Ovary (tissue), 9 donors: ENCODE measurements around the gene EIF1B. TPM values are rescaled to one million over a fixed set of nuclear protein-coding genes. Genes with fewer than 3 reads are reported as not detected.

Experiments
- DNase-seq, 5 donors: peaks; one replicate each; pipeline ENCODE4 v3.0.0-alpha.2; 2019 to 2020
- H3K27ac ChIP-seq, 2 donors: fragments of 200-600 bp; one replicate each; pipeline versions ENCODE4 v1.5.1 to v1.8.0; 2019 to 2022
- H3K27me3 ChIP-seq: fragments of 200-600 bp; one replicate; pipeline ENCODE4 v1.8.0; 2022
- H3K36me3 ChIP-seq: fragments of 200-600 bp; sonication (generic); one replicate; pipeline ENCODE4 v1.5.1; 2019
- H3K4me1 ChIP-seq: one replicate; pipeline ENCODE4 v1.8.1; 2013; ENCODE audit warnings: mild to moderate bottlenecking, moderate library complexity; ENCODE audit not compliant: insufficient read depth
- H3K4me3 ChIP-seq: fragments of 200-600 bp; sonication (generic); one replicate; pipeline ENCODE4 v1.5.1; 2017
- H3K9me3 ChIP-seq, 2 donors: fragments of 200-600 bp in 1 of 2; sonication (generic) in 1 of 2; one replicate each; pipeline versions ENCODE4 v1.5.1 to v1.8.1; 2013 to 2019; ENCODE audit warnings: mild to moderate bottlenecking in 1 of 2, moderate library complexity in 1 of 2
- EP300 ChIP-seq: sonication (generic); formaldehyde crosslinking; IDR thresholded peaks from one replicate; pipeline ENCODE4 v1.6.1; 2017; ENCODE audit warnings: antibody characterized with exemption
- POLR2A ChIP-seq: fragments of 450-650 bp; IDR thresholded peaks from one replicate; pipeline ENCODE4 v1.6.1; 2017; ENCODE audit warnings: antibody characterized with exemption, mild to moderate bottlenecking, moderate library complexity
- WGBS, 3 donors: extraction: QIAGEN DNeasy Blood & Tissue Kit in 1 of 3; methylation state at CpG; one replicate each; pipeline versions ENCODE4 v1.1.5 to v1.1.7; 2013 to 2017; 5-methylcytosine and 5-hydroxymethylcytosine counted together
- intact Hi-C, 4 donors: fragments of 100-400 bp; cut with DNase I; formaldehyde crosslinking; loops; one replicate each; pipeline versions ENCODE4 v1.11.0 to v1.15.1; 2022 to 2023
- polyA plus RNA-seq, 2 donors: library from polyadenylated mRNA; stranded (reverse); fragments of 200-250 nt in 1 of 2; fragments of 350-450 nt in 1 of 2; fragmentation: Illumina TruSeq in 1 of 2; extraction: RNeasy Lipid Tissue Mini Kit (QIAGEN cat#74804) in 1 of 2; gene quantifications; one replicate each; pipeline ENCODE4 v1.2.3, GENCODE V29; 2013 to 2014
- total RNA-seq, 7 donors: library from RNA; depleted of rRNA in 2 of 7; stranded (reverse); fragments of >200 nt in 2 of 7; fragmentation: NEBNext Ultra II Directional in 3 of 7; extraction: Animal tissue kit (Norgen Biotek cat#: 25700) in 3 of 7; gene quantifications; one replicate each; pipeline versions ENCODE4 v1.1.0 to v1.2.4, GENCODE V29; 2016 to 2023
- TF ChIP-seq, protein P1 (sequence below), 3 donors: fragments of 450-650 bp in 2 of 3; fragments of 200-600 bp in 1 of 3; IDR thresholded peaks; one replicate each; pipeline versions ENCODE4 v1.5.1 to v1.8.0; 2016 to 2022; ENCODE audit warnings: antibody characterized with exemption in 3 of 3, mild to moderate bottlenecking in 1 of 3
- donor health status: DM: no; HTN: no; CAD: no; lungs with moderate emphysema.
- donor health status: DM: no; HTN: no; CAD: no.
- donor health status: Bipolar disorder and iron deficiency.
- donor health status: DM: yes; HTN: yes; CAD: no.
- donor health status: DM: no; HTN: no; CAD: no.
- donor health status: DM: yes; HTN: yes; CAD: no.

Gene EIF1B
- total and polyA plus RNA-seq, 9 donors = 30.4 to 156 (median 82.1) TPM

DNA sequence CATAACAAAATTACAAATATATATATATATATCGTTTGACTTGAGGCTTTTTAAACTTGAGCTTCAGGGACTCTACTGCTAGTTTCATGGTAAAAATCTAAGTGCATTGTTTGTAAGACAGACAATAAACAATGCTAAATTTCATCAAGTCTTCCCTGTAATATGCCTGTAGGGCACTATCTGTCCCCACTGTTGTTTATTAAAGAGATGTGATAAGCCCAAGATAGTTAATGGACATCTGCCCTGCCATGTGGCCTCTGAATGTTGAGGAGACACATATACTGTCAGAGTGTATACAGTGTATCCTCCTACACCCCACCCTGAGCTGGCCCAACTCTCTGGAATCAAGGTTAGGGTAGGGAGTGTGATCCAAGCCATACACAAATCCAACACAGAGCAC lies 15.1 kb upstream of the EIF1B start:
- Histone ChIP-seq H3K4me3 (no peak overlapping the region), H3K36me3 (no peaks in the 10 kb centered on the region), H3K27ac (no peak overlapping the region), H3K4me1 (no peaks in the 10 kb centered on the region), H3K9me3 (no peaks in the 10 kb centered on the region), H3K27me3 (no peaks in the 10 kb centered on the region)
- no peak for DNase-seq
- intact Hi-C loops = no loop called here
- TF ChIP-seq POLR2A (no peak), EP300 (no peak)
- TF ChIP-seq, protein P1, sequence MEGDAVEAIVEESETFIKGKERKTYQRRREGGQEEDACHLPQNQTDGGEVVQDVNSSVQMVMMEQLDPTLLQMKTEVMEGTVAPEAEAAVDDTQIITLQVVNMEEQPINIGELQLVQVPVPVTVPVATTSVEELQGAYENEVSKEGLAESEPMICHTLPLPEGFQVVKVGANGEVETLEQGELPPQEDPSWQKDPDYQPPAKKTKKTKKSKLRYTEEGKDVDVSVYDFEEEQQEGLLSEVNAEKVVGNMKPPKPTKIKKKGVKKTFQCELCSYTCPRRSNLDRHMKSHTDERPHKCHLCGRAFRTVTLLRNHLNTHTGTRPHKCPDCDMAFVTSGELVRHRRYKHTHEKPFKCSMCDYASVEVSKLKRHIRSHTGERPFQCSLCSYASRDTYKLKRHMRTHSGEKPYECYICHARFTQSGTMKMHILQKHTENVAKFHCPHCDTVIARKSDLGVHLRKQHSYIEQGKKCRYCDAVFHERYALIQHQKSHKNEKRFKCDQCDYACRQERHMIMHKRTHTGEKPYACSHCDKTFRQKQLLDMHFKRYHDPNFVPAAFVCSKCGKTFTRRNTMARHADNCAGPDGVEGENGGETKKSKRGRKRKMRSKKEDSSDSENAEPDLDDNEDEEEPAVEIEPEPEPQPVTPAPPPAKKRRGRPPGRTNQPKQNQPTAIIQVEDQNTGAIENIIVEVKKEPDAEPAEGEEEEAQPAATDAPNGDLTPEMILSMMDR (IDR thresholded peaks at IDR 0.05) = no peak
- 93 to 94% (median 94%) methylated on average over 1 of the region's 1 CpG for WGBS, 3 donors

DNA sequence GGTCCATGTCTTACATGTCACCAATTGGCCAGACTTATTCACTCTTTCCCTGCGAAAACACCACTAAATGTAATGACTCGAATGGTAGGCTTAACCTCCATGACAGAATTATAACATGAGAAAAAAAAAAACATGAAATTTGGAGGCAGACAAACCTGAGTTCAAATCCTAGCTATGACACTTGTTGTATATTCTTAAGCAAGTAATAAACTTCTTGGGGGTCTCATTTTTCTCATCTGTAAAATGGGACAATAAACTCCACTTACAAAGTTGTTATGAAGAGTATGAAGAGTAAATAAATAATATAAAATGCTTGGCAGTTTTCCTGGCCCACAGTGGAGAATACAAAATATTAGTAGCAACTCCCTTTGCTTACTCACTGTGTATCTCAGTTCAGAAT lies 11.4 kb upstream of the EIF1B start:
- no peak for DNase-seq
- Histone ChIP-seq H3K4me1 (peaks cover 2% of the 10 kb centered on the region), H3K27ac (no peak overlapping the region), H3K27me3 (no peaks in the 10 kb centered on the region), H3K9me3 (no peaks in the 10 kb centered on the region), H3K4me3 (no peak overlapping the region), H3K36me3 (no peaks in the 10 kb centered on the region)
- WGBS, 3 donors = 96 to 99% (median 96%) methylated on average over 2 of the region's 2 CpGs
- intact Hi-C loops = no loop called here
- TF ChIP-seq EP300 (no peak), POLR2A (no peak)
- TF ChIP-seq, protein P1 (IDR thresholded peaks at IDR 0.05) = no peak

DNA sequence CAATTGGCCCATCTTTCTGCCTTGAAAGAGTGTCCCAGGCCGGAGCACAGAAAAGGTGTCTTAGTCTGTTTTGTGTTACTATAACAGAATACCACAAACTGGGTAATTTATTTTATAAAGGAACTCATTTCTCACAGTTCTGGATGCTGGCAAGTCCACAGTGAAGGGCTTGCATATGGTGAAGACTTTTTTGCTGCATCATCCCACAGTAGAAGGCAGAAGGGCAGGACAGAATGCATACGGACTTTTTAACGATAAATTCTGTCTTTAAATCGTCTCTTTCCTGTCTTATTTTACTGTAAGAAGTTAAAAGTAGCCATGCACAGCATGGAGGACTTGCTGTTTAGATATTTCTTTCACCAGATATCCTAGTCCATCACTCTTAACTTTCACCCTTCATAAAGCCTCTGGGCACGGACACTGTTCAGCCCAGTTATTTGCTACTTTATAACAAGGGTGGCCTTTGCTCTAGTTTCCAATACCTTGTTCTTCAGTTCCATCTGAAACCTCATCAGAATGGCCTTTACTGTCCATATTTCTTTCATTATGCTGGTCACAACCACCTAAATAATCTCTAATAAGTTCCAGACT lies 10.3 kb upstream of the EIF1B start:
- intact Hi-C loops = no loop called here
- H3K27ac ChIP-seq = peak overlapping the region; percentile 11 to 47

DNA sequence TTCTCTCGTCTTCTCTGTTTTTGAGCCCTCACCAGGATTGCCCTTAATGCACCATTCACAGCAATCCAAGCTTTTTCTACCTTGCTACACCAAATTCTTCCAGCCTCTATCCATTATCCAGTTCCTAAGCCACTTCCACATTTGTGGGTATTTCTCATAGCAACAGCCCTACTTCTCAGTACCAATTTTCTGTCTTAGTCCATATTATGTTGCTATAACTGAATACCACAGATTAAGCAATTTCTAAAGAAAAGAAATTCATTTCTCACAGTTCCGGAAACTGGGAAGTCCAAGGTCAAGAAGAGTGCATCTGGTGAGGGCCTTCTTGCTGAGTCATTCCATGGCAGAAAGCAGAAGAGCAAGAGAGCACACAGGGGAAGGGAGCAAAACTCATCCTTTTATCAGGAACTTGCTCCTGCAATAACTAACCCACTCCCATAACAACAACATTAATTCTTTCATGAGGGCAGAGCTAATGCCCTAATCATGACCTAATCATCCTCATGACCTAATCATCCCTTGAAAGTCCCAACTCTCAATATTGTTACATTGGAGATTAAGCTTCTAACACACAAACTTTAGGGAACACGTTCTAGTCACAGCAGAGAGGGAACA lies 9.7 kb upstream of the EIF1B start:
- DNase-seq = peak in 2 of 5 donors; percentile 25 to 55
- intact Hi-C loops = no loop called here
- 34 to 52% (median 47%) methylated on average over 3 of the region's 3 CpGs for WGBS, 3 donors

More for the DNA sequence above, 10.3 kb upstream of the EIF1B start:
- WGBS, 3 donors = 93 to 95% (median 94%) methylated on average over 5 of the region's 5 CpGs
- H3K9me3 ChIP-seq = no peaks in the 10 kb centered on the region
- H3K27me3 ChIP-seq = no peaks in the 10 kb centered on the region
- peaks cover 2% of the 10 kb centered on the region for H3K4me1 ChIP-seq
- no peaks in the 10 kb centered on the region for H3K36me3 ChIP-seq
- DNase-seq = no peak
- TF ChIP-seq POLR2A = no peak
- TF ChIP-seq, protein P1 (IDR thresholded peaks at IDR 0.05) = no peak
- no peak for TF ChIP-seq EP300
- no peak overlapping the region for H3K4me3 ChIP-seq

More for the DNA sequence above, 9.7 kb upstream of the EIF1B start:
- Histone ChIP-seq H3K36me3 (no peaks in the 10 kb centered on the region), H3K4me3 (no peak overlapping the region), H3K9me3 (no peaks in the 10 kb centered on the region), H3K27me3 (no peaks in the 10 kb centered on the region), H3K4me1 (peaks cover 2% of the 10 kb centered on the region), H3K27ac (peak overlapping the region; percentile 11 to 47)
- TF ChIP-seq, protein P1 (IDR thresholded peaks at IDR 0.05) = no peak
- TF ChIP-seq EP300 (no peak), POLR2A (no peak)
